ENCODE data around the gene SMCO2. TPM values are rescaled to one million over a fixed set of nuclear protein-coding genes. Genes with fewer than 3 reads are reported as not detected.

The SMCO2 gene
- total and polyA plus RNA-seq, 2 of the 13 experiments (the other 11 are each of a cell fraction or from before 2014, with no cell fraction given): 0.15 TPM; not detected in 1

- TF ChIP-seq, protein P1, sequence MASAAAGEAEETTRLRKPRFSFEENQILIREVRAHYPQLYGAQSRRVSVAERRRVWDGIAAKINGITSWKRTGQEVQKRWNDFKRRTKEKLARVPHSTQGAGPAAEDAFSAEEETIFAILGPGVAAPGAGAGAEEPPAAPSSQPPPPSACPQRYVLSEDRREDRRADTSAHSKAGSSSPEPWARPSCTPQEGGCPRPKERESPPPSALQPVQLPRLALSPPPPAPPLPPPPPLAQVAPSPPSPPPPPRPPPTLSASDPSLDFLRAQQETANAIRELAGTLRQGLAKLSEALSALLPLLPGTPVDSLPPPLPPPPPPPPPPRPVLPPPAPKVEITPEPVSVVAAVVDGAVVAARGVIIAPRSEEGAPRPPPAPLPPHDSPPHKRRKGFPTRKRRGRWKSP (CRISPR knock-in tag; IDR thresholded peaks at IDR 0.05): no peak
- TF ChIP-seq ZSCAN9 (CRISPR knock-in tag; IDR thresholded peaks at IDR 0.05; ENCODE audit: borderline replicate concordance) (no peak), ZNF687 (CRISPR knock-in tag; IDR thresholded peaks at IDR 0.05) (no peak), ZNF224 (CRISPR knock-in tag; IDR thresholded peaks at IDR 0.05) (no peak), ZNF382 (CRISPR knock-in tag; IDR thresholded peaks at IDR 0.05; ENCODE audit: borderline replicate concordance) (no peak), ZNF33B (CRISPR knock-in tag; IDR thresholded peaks at IDR 0.05) (no peak), RFXAP (CRISPR knock-in tag; IDR thresholded peaks at IDR 0.05; ENCODE audit: borderline replicate concordance) (no peak), KMT2B (CRISPR knock-in tag; IDR thresholded peaks at IDR 0.05) (no peak), ZNF577 (CRISPR knock-in tag; IDR thresholded peaks at IDR 0.05; ENCODE audit: borderline replicate concordance, low read depth) (no peak), SNRNP70 (IDR thresholded peaks at IDR 0.05; ENCODE audit: low read depth, low read length) (no peak), CAMTA2 (CRISPR knock-in tag; IDR thresholded peaks at IDR 0.05; ENCODE audit: borderline replicate concordance) (no peak), ZNF451 (CRISPR knock-in tag; IDR thresholded peaks at IDR 0.05) (no peak), CC2D1A (CRISPR knock-in tag; IDR thresholded peaks at IDR 0.05) (no peak)
- TF ChIP-seq, protein P2, sequence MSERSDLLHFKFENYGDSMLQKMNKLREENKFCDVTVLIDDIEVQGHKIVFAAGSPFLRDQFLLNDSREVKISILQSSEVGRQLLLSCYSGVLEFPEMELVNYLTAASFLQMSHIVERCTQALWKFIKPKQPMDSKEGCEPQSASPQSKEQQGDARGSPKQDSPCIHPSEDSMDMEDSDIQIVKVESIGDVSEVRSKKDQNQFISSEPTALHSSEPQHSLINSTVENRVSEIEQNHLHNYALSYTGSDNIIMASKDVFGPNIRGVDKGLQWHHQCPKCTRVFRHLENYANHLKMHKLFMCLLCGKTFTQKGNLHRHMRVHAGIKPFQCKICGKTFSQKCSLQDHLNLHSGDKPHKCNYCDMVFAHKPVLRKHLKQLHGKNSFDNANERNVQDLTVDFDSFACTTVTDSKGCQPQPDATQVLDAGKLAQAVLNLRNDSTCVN (CRISPR knock-in tag; IDR thresholded peaks at IDR 0.05; ENCODE audit: borderline replicate concordance): no peak
- TF ChIP-seq, protein P3, sequence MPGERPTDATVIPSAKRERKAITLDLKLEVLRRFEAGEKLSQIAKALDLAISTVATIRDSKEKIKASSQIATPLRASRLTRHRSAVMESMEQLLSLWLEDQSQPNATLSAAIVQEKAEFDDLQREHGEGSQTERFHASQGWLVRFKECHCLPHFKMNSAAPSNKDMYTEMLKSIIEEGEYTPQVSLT (CRISPR knock-in tag; IDR thresholded peaks at IDR 0.05; ENCODE audit: borderline replicate concordance, low read depth): no peak
Observed at GRCh38 chr12:27537855-27538675, 91.5 kb downstream of the SMCO2 start (continued).

Data from HepG2 (cell line).